GM19438 (cell line): ENCODE results near the gene NBAS.

ENCODE experiments used
- ATAC-seq: cut with Tn5 transposase; IDR thresholded peaks from one replicate; pipeline ENCODE4 v1.9.1; 2021; ENCODE audit warnings: low read depth; ENCODE audit not compliant: unreplicated experiment

Gene NBAS

DNA sequence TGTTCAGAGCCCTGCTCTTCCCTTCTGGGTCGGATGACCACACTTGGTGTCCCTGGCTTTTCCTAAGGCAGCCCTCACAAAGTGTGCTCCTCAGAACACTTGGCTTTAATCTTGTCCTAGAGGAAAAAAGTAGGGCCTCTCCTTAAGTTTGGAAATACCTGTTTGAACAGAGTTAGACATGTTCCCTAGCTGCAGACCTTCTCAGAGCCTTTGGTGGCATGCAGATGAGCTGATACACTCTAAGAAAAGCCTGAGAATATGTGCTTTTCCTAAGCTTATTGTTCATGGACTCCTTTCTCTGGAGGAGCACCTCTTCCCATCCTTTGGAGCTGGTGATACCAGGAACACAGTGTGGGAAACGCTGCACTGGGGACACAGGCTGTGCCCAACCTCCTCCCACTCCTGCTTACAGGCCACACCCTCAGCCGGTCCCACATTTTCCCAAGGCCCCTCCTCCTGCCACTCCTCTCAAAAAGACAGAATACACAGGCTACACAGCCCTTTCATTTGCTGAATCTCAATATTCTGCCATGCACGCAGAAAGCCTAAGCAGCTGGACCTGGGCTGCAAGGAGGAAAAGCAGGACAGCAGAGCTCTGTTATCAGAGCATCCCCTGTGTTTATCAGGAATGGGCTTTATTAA, 443.6 kb downstream of the NBAS start:
- no peak for ATAC-seq
